ENCODE measurements around the gene EVA1C.

- TF ChIP-seq CTCF (IDR thresholded peaks at IDR 0.05): no peak
- no peak for TF ChIP-seq POLR2A (IDR thresholded peaks at IDR 0.05)
- TF ChIP-seq EP300 (IDR thresholded peaks at IDR 0.05): no peak
- TF ChIP-seq POLR2AphosphoS5 (IDR thresholded peaks at IDR 0.05): no peak
Observed at GRCh38 chr21:32560896-32561295, 148.4 kb downstream of the EVA1C start.

Data from upper lobe of left lung (tissue), 4 donors.